Nephron (organoid): ENCODE data around the gene AIF1.
"Not testable (repeated sequence)": the region's sequence is repeated elsewhere in the genome, so short reads cannot be mapped to it uniquely, and the experiment has no call there.

Source experiments
- H3K27ac Mint-ChIP-seq, 3 experiments: 2 replicates each; pipeline ENCODE4 v1.8.0; 2020; ENCODE audit warnings: mixed read lengths in 3 of 3, mild to moderate bottlenecking in 2 of 3, moderate library complexity in 1 of 3
- H3K27me3 Mint-ChIP-seq: 2 replicates; pipeline ENCODE4 v1.8.0; 2021; ENCODE audit warnings: low read depth, mild to moderate bottlenecking, moderate library complexity, mixed read lengths
- H3K36me3 Mint-ChIP-seq: 2 replicates; pipeline ENCODE4 v1.8.0; 2020; ENCODE audit warnings: low read depth, mixed read lengths
- H3K4me1 Mint-ChIP-seq: 2 replicates; pipeline ENCODE4 v1.8.0; 2020; ENCODE audit warnings: mixed read lengths
- H3K4me3 Mint-ChIP-seq, 3 experiments: 2 replicates each; pipeline ENCODE4 v1.8.0; 2020; ENCODE audit warnings: mild to moderate bottlenecking in 3 of 3, mixed read lengths in 3 of 3, moderate library complexity in 2 of 3
- H3K9me3 Mint-ChIP-seq: 2 replicates; pipeline ENCODE4 v1.8.0; 2020; ENCODE audit warnings: mixed read lengths
- CTCF ChIP-seq, 3 experiments: fragments of 200-600 bp; sonication (generic); IDR thresholded peaks; one replicate each; pipeline ENCODE4 v1.5.0; 2021; ENCODE audit warnings: antibody characterized with exemption in 3 of 3; ENCODE audit not compliant: unreplicated experiment in 3 of 3

The AIF1 gene

GRCh38 chr6:31586599-31587281 is 28.3 kb upstream of the AIF1 start:
- Mint-ChIP-seq H3K27ac (peak overlapping the region in 2 of 3 experiments; percentile 75), H3K36me3 (no peaks in the 10 kb centered on the region), H3K4me1 (peaks cover 21% of the 10 kb centered on the region), H3K9me3 (no peaks in the 10 kb centered on the region), H3K4me3 (peak overlapping the region in 1 of 3 experiments; percentile 30), H3K27me3 (peaks cover 11% of the 10 kb centered on the region)
- TF ChIP-seq CTCF (IDR thresholded peaks at IDR 0.05; ENCODE audit: unreplicated experiment in 3 of 3), result no peak

- Mint-ChIP-seq H3K27me3 (peaks cover 11% of the 10 kb centered on the region), H3K4me3 (peak overlapping the region in 2 of 3 experiments; percentile 45 to 54), H3K9me3 (no peaks in the 10 kb centered on the region), H3K27ac (peak overlapping the region in 2 of 3 experiments; percentile 75 to 91), H3K36me3 (no peaks in the 10 kb centered on the region), H3K4me1 (peaks cover 18% of the 10 kb centered on the region)
- no peak for TF ChIP-seq CTCF (IDR thresholded peaks at IDR 0.05; ENCODE audit: unreplicated experiment in 3 of 3)
Observed at GRCh38 chr6:31587791-31588777, 26.9 kb upstream of the AIF1 start.

- H3K27ac Mint-ChIP-seq, result peak overlapping the region in 2 of 3 experiments; percentile 31 to 38
- H3K4me1 Mint-ChIP-seq, result peaks cover 18% of the 10 kb centered on the region
- H3K4me3 Mint-ChIP-seq, result no peak overlapping the region
- no peaks in the 10 kb centered on the region for H3K36me3 Mint-ChIP-seq
- H3K27me3 Mint-ChIP-seq, result peaks cover 11% of the 10 kb centered on the region
- no peaks in the 10 kb centered on the region for H3K9me3 Mint-ChIP-seq
- no peak for TF ChIP-seq CTCF (IDR thresholded peaks at IDR 0.05; ENCODE audit: unreplicated experiment in 3 of 3)
Observed at GRCh38 chr6:31588871-31589650, 26.0 kb upstream of the AIF1 start.

- Mint-ChIP-seq H3K4me1 (peaks cover 16% of the 10 kb centered on the region), H3K27me3 (peaks cover 14% of the 10 kb centered on the region)
Observed at GRCh38 chr6:31590691-31591090, 24.3 kb upstream of the AIF1 start.

GRCh38 chr6:31592396-31592771 is 22.6 kb upstream of the AIF1 start:
- Mint-ChIP-seq H3K9me3 (no peaks in the 10 kb centered on the region), H3K36me3 (no peaks in the 10 kb centered on the region), H3K27me3 (peaks cover 12% of the 10 kb centered on the region), H3K4me1 (peaks cover 7% of the 10 kb centered on the region), H3K27ac (no peak overlapping the region), H3K4me3 (no peak overlapping the region)
- no peak for TF ChIP-seq CTCF (IDR thresholded peaks at IDR 0.05; ENCODE audit: unreplicated experiment in 3 of 3)

More at GRCh38 chr6:31590691-31591090, 24.3 kb upstream of the AIF1 start:
- not testable (repeated sequence) for H3K27ac Mint-ChIP-seq, H3K4me3 Mint-ChIP-seq, H3K36me3 Mint-ChIP-seq, H3K9me3 Mint-ChIP-seq

- H3K4me3 Mint-ChIP-seq, result no peak overlapping the region
- peak; percentile 19 to 44 (median 25) for TF ChIP-seq CTCF (IDR thresholded peaks at IDR 0.05; ENCODE audit: unreplicated experiment in 3 of 3)
- no peak overlapping the region for H3K27ac Mint-ChIP-seq
- H3K4me1 Mint-ChIP-seq, result no peaks in the 10 kb centered on the region
- H3K27me3 Mint-ChIP-seq, result peaks cover 12% of the 10 kb centered on the region
- H3K36me3 Mint-ChIP-seq, result no peaks in the 10 kb centered on the region
- H3K9me3 Mint-ChIP-seq, result no peaks in the 10 kb centered on the region
Observed at GRCh38 chr6:31597006-31597405, 18.0 kb upstream of the AIF1 start.
